Osteocyte (in vitro differentiated cells): ENCODE measurements around the gene GXYLT1. TPM values are rescaled to one million over a fixed set of nuclear protein-coding genes. Genes with fewer than 3 reads are reported as not detected.
"Not testable (repeated sequence)": the region's sequence is repeated elsewhere in the genome, so short reads cannot be mapped to it uniquely, and the experiment has no call there.

Experiments
- DNase-seq: peaks from one replicate; pipeline ENCODE4 v3.0.0; 2021; ENCODE audit warnings: mixed read lengths; ENCODE audit not compliant: unreplicated experiment; ENCODE audit errors: extremely low spot score
- H3K27ac Mint-ChIP-seq: one replicate; pipeline ENCODE4 v1.8.0; 2021; ENCODE audit warnings: mild to moderate bottlenecking, mixed read lengths; ENCODE audit not compliant: unreplicated experiment
- H3K27me3 Mint-ChIP-seq: one replicate; pipeline ENCODE4 v1.8.0; 2021; ENCODE audit warnings: mixed read lengths; ENCODE audit not compliant: unreplicated experiment
- H3K36me3 Mint-ChIP-seq: one replicate; pipeline ENCODE4 v1.8.0; 2021; ENCODE audit warnings: mixed read lengths; ENCODE audit not compliant: unreplicated experiment
- H3K4me1 Mint-ChIP-seq: one replicate; pipeline ENCODE4 v1.8.0; 2021; ENCODE audit warnings: mixed read lengths; ENCODE audit not compliant: unreplicated experiment
- H3K4me3 Mint-ChIP-seq: one replicate; pipeline ENCODE4 v1.8.0; 2021; ENCODE audit warnings: mild to moderate bottlenecking, moderate library complexity, mixed read lengths; ENCODE audit not compliant: unreplicated experiment
- H3K9me3 Mint-ChIP-seq: one replicate; pipeline ENCODE4 v1.8.0; 2021; ENCODE audit warnings: mixed read lengths; ENCODE audit not compliant: unreplicated experiment
- CTCF ChIP-seq: fragments of 200-600 bp; sonication (generic); IDR thresholded peaks from 2 replicates; pipeline ENCODE4 v1.5.0; 2021; ENCODE audit warnings: antibody characterized with exemption, mild to moderate bottlenecking, moderate library complexity
- total RNA-seq: library from RNA; stranded (reverse); gene quantifications from 2 replicates; pipeline ENCODE4 v1.2.1, GENCODE V29; 2021

The GXYLT1 gene
- total RNA-seq, 1 donor from 2014 or later = 8.5 TPM

GRCh38 chr12:42076976-42077375 is 67.7 kb downstream of the GXYLT1 start:
- no peak for TF ChIP-seq CTCF
- Mint-ChIP-seq H3K27me3 (no peaks in the 10 kb centered on the region), H3K9me3 (peaks cover 10% of the 10 kb centered on the region), H3K36me3 (peaks cover 9% of the 10 kb centered on the region), H3K4me1 (no peaks in the 10 kb centered on the region), H3K27ac (no peak overlapping the region), H3K4me3 (no peak overlapping the region)
- no peak for DNase-seq

GRCh38 chr12:42070036-42070435 is 74.6 kb downstream of the GXYLT1 start:
- no peaks in the 10 kb centered on the region for H3K27me3 Mint-ChIP-seq

DNA sequence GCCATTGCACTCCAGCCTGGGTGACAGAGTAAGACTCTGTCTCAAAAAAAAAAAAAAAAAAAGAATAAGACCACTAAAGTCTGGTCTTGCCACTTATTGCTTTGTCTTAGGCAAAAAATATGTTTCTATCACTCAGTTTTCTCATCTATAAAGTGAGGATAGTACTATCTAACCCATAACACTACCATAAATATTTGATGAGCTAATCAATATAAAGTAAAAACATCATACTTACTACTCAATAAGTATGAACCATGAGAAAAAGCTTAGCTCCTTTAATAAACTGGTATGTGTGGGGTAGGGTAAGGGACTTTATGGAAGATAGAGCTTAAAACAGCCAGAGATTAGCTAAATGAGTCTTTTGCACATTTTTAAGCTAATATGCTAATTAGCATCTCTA is 85.5 kb downstream of the GXYLT1 start:
- H3K27me3 Mint-ChIP-seq = peaks cover 3% of the 10 kb centered on the region
- peaks cover 10% of the 10 kb centered on the region for H3K9me3 Mint-ChIP-seq
- DNase-seq = no peak
- no peaks in the 10 kb centered on the region for H3K4me1 Mint-ChIP-seq
- TF ChIP-seq CTCF = no peak
- H3K4me3 Mint-ChIP-seq = no peak overlapping the region
- H3K36me3 Mint-ChIP-seq = no peaks in the 10 kb centered on the region
- no peak overlapping the region for H3K27ac Mint-ChIP-seq

More at GRCh38 chr12:42070036-42070435, 74.6 kb downstream of the GXYLT1 start:
- Mint-ChIP-seq H3K9me3 (peaks cover 10% of the 10 kb centered on the region), H3K36me3 (peaks cover 2% of the 10 kb centered on the region), H3K27ac (no peak overlapping the region), H3K4me3 (no peak overlapping the region), H3K4me1 (no peaks in the 10 kb centered on the region)
- TF ChIP-seq CTCF = no peak
- no peak for DNase-seq

DNA sequence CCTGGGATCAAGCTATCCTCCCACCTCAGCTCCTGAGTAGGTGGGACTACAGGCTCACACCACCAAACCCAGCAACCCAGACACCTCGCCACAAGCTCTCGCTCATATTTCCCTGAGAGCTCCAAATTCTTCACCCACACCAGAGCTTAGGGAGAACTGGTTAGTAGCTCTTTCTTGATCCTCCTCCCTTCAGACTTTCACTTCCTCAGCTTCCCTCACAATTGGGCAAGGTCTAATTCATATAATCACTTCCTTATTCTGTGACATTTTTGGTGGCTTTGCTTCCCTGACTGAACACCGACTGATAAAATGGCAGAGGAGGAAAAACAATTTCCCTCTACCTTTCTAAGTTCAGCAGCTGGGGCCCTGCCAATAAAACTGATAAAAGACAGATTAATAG is 88.5 kb downstream of the GXYLT1 start:
- Mint-ChIP-seq H3K36me3 (no peaks in the 10 kb centered on the region), H3K4me1 (no peaks in the 10 kb centered on the region), H3K27ac (no peak overlapping the region), H3K9me3 (no peaks in the 10 kb centered on the region), H3K27me3 (peaks cover 9% of the 10 kb centered on the region), H3K4me3 (no peak overlapping the region)
- no peak for DNase-seq
- no peak for TF ChIP-seq CTCF

DNA sequence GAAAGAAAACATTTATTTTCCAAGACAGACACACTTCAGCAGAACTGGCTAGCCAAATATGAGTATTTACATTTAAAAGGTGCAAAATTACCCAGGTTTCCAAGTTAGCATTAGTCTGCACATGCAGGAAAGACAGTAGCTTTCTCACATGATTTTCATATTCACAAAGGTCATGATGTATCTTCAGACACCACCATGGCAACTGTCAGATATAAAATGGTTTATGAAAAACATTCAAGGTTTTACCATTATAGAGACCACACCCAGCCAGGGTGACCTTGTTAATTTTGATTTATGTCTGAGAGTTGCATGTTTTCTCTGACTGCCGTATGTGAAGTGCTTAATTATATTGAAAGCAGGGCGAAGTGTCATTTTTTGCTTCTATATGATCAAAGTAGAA is 91.2 kb downstream of the GXYLT1 start:
- no peaks in the 10 kb centered on the region for H3K4me1 Mint-ChIP-seq
- TF ChIP-seq CTCF = no peak
- no peak overlapping the region for H3K4me3 Mint-ChIP-seq
- H3K36me3 Mint-ChIP-seq = no peaks in the 10 kb centered on the region
- H3K27ac Mint-ChIP-seq = no peak overlapping the region
- H3K27me3 Mint-ChIP-seq = peaks cover 9% of the 10 kb centered on the region
- DNase-seq = no peak
- no peaks in the 10 kb centered on the region for H3K9me3 Mint-ChIP-seq

DNA sequence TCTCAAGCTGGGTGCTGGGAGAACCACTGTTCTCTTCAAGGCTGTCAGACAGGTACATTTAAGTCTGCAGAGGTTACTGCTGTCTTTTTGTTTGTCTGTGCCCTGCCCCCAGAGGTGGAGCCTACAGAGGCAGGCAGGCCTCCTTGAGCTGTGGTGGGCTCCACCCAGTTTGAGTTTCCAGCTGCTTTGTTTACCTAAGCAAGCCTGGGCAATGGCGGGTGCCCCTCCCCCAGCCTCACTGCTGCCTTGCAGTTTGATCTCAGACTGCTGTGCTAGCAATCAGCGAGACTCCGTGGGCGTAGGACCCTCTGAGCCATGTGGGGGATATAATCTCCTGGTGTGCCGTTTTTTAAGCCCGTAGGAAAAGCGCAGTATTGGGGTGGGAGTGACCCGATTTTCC is 95.7 kb downstream of the GXYLT1 start:
- H3K27me3 Mint-ChIP-seq, H3K4me1 Mint-ChIP-seq, H3K27ac Mint-ChIP-seq, H3K36me3 Mint-ChIP-seq, H3K4me3 Mint-ChIP-seq, H3K9me3 Mint-ChIP-seq, DNase-seq: not testable (repeated sequence)
